ENCODE data around the gene AUTS2. TPM values are rescaled to one million over a fixed set of nuclear protein-coding genes. Genes with fewer than 3 reads are reported as not detected.

Gene AUTS2
- total and polyA plus RNA-seq, 10 of the 15 experiments (the other 5 are each of a cell fraction or from before 2014, with no cell fraction given) = 6.4 to 55.6 (median 21.6) TPM

- no peak for TF ChIP-seq EZH2 (IDR thresholded peaks at IDR 0.05; ENCODE audit: borderline replicate concordance, control insufficient read depth, low read depth, low read length)
- TF ChIP-seq CBFB (IDR thresholded peaks at IDR 0.05; ENCODE audit: low read depth) = no peak
- no peak for TF ChIP-seq ATF3 (IDR thresholded peaks at IDR 0.05; ENCODE audit: borderline replicate concordance, extremely low read depth, low read depth, low read length)
- no peak for TF ChIP-seq SMARCA5 (IDR thresholded peaks at IDR 0.05)
- no peak for TF ChIP-seq PAX8 (IDR thresholded peaks at IDR 0.05)
- no peak for TF ChIP-seq STAT1 (conservative IDR thresholded peaks at IDR 0.05)
Measured at GRCh38 chr7:70638158-70639107, 1040.2 kb downstream of the AUTS2 start (continued).

GRCh38 chr7:70640266-70640833 is 1042.1 kb downstream of the AUTS2 start:
- Histone ChIP-seq H3K4me2 (ENCODE audit: control insufficient read depth, insufficient read depth) (no peak overlapping the region), H3K4me1 (ENCODE audit: control insufficient read depth, insufficient read depth, low read length) (no peaks in the 10 kb centered on the region), H3K4me3 (no peak overlapping the region), H2AFZ (ENCODE audit: control insufficient read depth, low read depth, low read length) (no peak overlapping the region), H3K27ac (ENCODE audit: control insufficient read depth, insufficient read depth) (no peak overlapping the region), H3K9me3 (replicated peaks; ENCODE audit: control insufficient read depth, insufficient read depth, low read length) (peaks cover 2% of the 10 kb centered on the region; the same call in 2 of the 3 replicates), H3K27me3 (replicated peaks in 1 of 2; ENCODE audit: control insufficient read depth in 2 of 2, insufficient read depth in 2 of 2, low read length in 1 of 2) (no peaks in the 10 kb centered on the region), H4K20me1 (ENCODE audit: control insufficient read depth, insufficient read depth) (no peaks in the 10 kb centered on the region), H3K36me3 (ENCODE audit: control insufficient read depth in 2 of 2, insufficient read depth in 2 of 2, low read length in 1 of 2) (peaks cover 0 to 2% of the 10 kb centered on the region in 2 experiments; a peak in 2 of 4 replicates), H3K9ac (ENCODE audit: control insufficient read depth, insufficient read depth, low read length) (no peak overlapping the region), H3K79me2 (ENCODE audit: control insufficient read depth, insufficient read depth, low read length) (no peaks in the 10 kb centered on the region)
- ChIA-PET POLR2A (no interaction called here), CTCF (interaction anchor here (1.4 kb wide), 1 partner anchor 11 kb away, joined by 3 read pairs; no protein-coding TSS in a partner anchor), SMC1A (ENCODE audit: uncharacterized antibody, unreplicated experiment) (interaction anchor here (0.9 kb wide), 1 partner anchor 11 kb away, joined by 3 read pairs; no protein-coding TSS in a partner anchor), RAD21 (ENCODE audit: unreplicated experiment) (interaction anchor here (0.7 kb wide), 1 partner anchor 64 kb away, joined by 3 read pairs; no protein-coding TSS in a partner anchor)
- no peak for ATAC-seq
- BruUV-seq (replicated peaks) = no TSS peak
- no peak for FAIRE-seq
- no peak for TF ChIP-seq FOXM1 (IDR thresholded peaks at IDR 0.05; ENCODE audit: low read depth, low read length)
- no peak for DNase-seq (ENCODE audit: low read depth, low spot score)
- intact Hi-C loops (cut with micrococcal nuclease; ENCODE audit: unreplicated experiment) (no loop called here), in situ Hi-C loops (cut with MboI) (no loop called here)
- 51% methylated on average over 5 of the region's 5 CpGs for WGBS (ENCODE audit: insufficient coverage, insufficient replicate concordance, low lambda C conversion rate, missing lambda C conversion rate)

Data from GM12878 (cell line).